ENCODE results near the gene CRYGS. TPM values are rescaled to one million over a fixed set of nuclear protein-coding genes. Genes with fewer than 3 reads are reported as not detected.

Gene CRYGS
- total and polyA plus RNA-seq, 9 of the 15 experiments (the other 6 are each of a cell fraction or from before 2014, with no cell fraction given), result 1.5 to 3.8 (median 2.0) TPM

DNA sequence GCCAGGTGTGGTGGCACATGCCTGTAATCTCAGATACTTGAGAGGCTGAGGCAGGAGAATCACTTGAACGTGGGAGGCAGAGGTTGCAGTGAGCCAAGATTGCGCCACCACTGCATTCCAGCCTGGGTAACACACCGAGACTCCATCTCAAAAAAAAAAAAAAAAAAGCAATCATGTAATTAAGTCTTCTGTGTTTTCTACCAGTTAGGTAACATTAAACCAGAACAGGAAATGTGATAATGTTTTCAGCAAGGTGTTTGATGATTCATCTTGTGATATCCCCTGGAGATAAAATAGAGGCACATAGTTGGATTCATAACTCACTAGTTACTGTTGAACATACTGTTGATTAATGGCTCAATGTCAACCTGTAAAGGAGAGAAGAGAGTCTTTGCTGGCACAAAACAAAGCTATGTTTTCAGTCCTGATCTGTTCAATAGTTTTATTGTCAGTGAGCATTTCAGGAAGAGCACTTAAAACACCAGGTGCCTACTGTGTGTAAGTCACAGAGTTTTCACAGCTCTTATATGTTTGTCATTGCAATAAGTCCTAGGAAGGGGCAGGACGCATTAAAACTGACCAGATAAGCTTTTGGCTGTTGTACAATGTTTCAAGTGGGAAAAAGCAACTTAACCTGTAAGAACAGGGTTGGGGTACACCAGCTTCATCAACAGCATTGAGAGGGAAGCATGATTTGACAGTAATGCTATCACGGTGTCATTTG, 45.8 kb upstream of the CRYGS start (continued):
- TF ChIP-seq ZNF507 (tag; conservative IDR thresholded peaks at IDR 0.05) (no peak), RHOXF2B (CRISPR knock-in tag; conservative IDR thresholded peaks at IDR 0.05) (no peak), SRSF3 (IDR thresholded peaks at IDR 0.05; ENCODE audit: insufficient read depth, low read length) (no peak), XRCC3 (IDR thresholded peaks at IDR 0.05) (no peak), POLR2AphosphoS2 (IDR thresholded peaks at IDR 0.05; ENCODE audit: low read length) (no peak), CEBPB (tag; IDR thresholded peaks at IDR 0.05) (peak; percentile 84), ZNF217 (CRISPR knock-in tag; IDR thresholded peaks at IDR 0.05) (no peak), PHF20 (IDR thresholded peaks at IDR 0.05; ENCODE audit: partially characterized antibody) (no peak), CXXC5 (CRISPR knock-in tag; IDR thresholded peaks at IDR 0.05) (no peak), TCF7L2 (IDR thresholded peaks at IDR 0.05; ENCODE audit: low read depth, low read length) (no peak), CBFA2T3 (IDR thresholded peaks at IDR 0.05) (peak; percentile 13; the same call in 1 of the 2 replicates), THRAP3 (IDR thresholded peaks at IDR 0.05; ENCODE audit: borderline replicate concordance) (no peak), ZNF79 (CRISPR knock-in tag; IDR thresholded peaks at IDR 0.05; ENCODE audit: low read depth) (no peak), ARID1B (IDR thresholded peaks at IDR 0.05) (peak; percentile 53), ERF (CRISPR knock-in tag; IDR thresholded peaks at IDR 0.05) (no peak), CEBPG (CRISPR knock-in tag; IDR thresholded peaks at IDR 0.05) (0 out of 2 replicates have a peak, but pooled peaks have one; percentile 43), CEBPG (tag; conservative IDR thresholded peaks at IDR 0.05 in 1 of 2, IDR thresholded peaks at IDR 0.05 in 1 of 2) (peak; percentile 53 to 85; a peak in 3 of 4 replicates)
- TF ChIP-seq, protein P1, sequence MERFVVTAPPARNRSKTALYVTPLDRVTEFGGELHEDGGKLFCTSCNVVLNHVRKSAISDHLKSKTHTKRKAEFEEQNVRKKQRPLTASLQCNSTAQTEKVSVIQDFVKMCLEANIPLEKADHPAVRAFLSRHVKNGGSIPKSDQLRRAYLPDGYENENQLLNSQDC (CRISPR knock-in tag; IDR thresholded peaks at IDR 0.05), result no peak
- TF ChIP-seq, protein P2, sequence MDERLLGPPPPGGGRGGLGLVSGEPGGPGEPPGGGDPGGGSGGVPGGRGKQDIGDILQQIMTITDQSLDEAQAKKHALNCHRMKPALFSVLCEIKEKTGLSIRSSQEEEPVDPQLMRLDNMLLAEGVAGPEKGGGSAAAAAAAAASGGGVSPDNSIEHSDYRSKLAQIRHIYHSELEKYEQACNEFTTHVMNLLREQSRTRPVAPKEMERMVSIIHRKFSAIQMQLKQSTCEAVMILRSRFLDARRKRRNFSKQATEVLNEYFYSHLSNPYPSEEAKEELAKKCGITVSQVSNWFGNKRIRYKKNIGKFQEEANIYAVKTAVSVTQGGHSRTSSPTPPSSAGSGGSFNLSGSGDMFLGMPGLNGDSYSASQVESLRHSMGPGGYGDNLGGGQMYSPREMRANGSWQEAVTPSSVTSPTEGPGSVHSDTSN (CRISPR knock-in tag; IDR thresholded peaks at IDR 0.05; ENCODE audit: low read depth), result no peak
- TF ChIP-seq, protein P2 (tag; conservative IDR thresholded peaks at IDR 0.05; ENCODE audit: low read depth), result peak; percentile 47; the same call in 1 of the 2 replicates
- TF ChIP-seq, protein P3, sequence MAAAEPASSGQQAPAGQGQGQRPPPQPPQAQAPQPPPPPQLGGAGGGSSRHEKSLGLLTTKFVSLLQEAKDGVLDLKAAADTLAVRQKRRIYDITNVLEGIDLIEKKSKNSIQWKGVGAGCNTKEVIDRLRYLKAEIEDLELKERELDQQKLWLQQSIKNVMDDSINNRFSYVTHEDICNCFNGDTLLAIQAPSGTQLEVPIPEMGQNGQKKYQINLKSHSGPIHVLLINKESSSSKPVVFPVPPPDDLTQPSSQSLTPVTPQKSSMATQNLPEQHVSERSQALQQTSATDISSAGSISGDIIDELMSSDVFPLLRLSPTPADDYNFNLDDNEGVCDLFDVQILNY (CRISPR knock-in tag; IDR thresholded peaks at IDR 0.05), result no peak
- TF ChIP-seq, protein P4, sequence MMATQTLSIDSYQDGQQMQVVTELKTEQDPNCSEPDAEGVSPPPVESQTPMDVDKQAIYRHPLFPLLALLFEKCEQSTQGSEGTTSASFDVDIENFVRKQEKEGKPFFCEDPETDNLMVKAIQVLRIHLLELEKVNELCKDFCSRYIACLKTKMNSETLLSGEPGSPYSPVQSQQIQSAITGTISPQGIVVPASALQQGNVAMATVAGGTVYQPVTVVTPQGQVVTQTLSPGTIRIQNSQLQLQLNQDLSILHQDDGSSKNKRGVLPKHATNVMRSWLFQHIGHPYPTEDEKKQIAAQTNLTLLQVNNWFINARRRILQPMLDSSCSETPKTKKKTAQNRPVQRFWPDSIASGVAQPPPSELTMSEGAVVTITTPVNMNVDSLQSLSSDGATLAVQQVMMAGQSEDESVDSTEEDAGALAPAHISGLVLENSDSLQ (IDR thresholded peaks at IDR 0.05), result peak; percentile 36; the same call in 1 of the 2 replicates
- TF ChIP-seq, protein P5, sequence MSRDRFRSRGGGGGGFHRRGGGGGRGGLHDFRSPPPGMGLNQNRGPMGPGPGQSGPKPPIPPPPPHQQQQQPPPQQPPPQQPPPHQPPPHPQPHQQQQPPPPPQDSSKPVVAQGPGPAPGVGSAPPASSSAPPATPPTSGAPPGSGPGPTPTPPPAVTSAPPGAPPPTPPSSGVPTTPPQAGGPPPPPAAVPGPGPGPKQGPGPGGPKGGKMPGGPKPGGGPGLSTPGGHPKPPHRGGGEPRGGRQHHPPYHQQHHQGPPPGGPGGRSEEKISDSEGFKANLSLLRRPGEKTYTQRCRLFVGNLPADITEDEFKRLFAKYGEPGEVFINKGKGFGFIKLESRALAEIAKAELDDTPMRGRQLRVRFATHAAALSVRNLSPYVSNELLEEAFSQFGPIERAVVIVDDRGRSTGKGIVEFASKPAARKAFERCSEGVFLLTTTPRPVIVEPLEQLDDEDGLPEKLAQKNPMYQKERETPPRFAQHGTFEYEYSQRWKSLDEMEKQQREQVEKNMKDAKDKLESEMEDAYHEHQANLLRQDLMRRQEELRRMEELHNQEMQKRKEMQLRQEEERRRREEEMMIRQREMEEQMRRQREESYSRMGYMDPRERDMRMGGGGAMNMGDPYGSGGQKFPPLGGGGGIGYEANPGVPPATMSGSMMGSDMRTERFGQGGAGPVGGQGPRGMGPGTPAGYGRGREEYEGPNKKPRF (IDR thresholded peaks at IDR 0.05; ENCODE audit: low read depth, low read length), result no peak
